ENCODE measurements around the gene ZNF366.

ZNF366 gene

GRCh38 chr5:72518001-72518683 is 10.9 kb upstream of the ZNF366 start:
- DNase-seq, result no peak

GRCh38 chr5:72516916-72517315 is 9.7 kb upstream of the ZNF366 start:
- DNase-seq, result no peak

DNA sequence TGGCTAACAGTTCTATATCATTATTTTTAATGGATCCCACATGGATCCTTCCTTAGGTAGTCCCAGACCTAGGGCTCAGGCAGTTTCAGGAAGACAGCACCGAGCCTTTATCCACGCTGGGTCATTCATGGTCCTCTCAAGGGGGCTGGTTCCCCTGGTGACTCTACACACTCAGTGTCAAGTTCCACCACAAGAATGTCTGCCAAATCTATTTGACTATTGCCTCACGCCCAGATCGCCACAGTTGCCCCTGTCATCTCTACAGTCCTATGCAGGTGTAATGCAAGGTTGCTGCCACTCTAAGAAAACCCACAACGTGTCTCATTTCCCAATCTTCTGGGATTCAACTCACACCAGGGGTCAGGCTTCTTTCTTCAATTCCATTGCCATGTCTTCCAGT is 8.0 kb upstream of the ZNF366 start:
- DNase-seq, result no peak

GRCh38 chr5:72512593-72512860 is 5.3 kb upstream of the ZNF366 start:
- DNase-seq, result no peak

DNA sequence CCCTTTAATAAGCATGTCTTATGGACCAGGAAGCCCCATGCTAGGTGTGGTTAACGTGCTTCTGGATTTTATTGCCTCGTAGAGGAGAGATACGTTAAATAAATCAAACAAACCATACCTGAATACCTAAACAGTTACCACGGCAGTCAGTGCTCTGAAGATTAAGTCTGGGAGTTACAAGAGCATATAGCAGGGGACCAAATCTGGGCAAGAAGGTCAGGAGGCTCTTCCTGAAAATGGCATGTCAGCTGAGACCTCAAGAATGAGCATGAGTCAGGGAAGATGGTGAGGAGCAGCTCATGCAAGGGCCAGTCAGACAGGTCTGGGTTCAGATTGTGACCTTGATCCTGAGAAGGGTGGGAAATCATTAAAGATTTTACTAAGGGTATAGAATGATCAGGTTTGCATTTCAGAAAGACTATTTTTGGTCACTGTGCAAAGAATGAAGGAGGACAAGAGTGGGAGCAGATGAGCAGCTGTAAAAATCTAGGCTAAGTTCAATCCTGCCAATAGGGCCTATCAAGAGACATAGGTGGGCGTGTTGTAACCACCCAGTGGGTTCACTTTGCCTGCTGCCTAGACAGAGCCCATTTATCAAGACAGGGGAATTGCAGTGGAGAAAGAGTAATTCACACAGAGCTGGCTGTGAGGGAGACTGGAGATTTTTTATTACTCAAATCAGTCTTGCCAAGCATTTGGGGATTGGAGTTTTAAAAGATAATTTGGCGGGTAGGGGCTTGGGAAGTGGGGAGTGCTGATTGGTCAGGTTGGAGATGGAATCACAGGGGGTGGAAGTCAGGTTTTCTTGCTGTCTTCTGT is 4.8 kb upstream of the ZNF366 start:
- no peak for DNase-seq

GRCh38 chr5:72511366-72511765 is 4.2 kb upstream of the ZNF366 start:
- DNase-seq, result no peak

GRCh38 chr5:72510610-72511181 is 3.5 kb upstream of the ZNF366 start:
- no peak for DNase-seq

DNA sequence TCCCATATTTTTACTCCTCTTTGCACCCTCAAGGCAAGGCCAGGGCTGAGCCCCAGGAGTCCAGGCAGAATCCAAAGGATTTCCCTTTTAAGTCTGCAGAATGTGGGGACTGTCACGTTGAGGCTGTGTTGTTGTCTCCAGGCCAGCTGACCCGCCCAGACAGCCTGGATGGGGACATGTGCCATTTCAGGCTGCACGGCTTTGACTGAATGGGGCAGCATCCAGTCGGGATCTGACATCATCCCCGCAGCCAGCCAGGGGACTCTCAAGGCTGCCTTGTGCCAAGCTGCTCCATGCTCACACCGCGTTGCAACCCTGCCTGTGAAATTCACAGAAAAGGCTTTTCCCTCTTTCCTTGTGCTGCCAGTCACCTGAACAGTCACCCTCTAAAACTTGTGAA is 2.2 kb upstream of the ZNF366 start:
- DNase-seq, result no peak

DNA sequence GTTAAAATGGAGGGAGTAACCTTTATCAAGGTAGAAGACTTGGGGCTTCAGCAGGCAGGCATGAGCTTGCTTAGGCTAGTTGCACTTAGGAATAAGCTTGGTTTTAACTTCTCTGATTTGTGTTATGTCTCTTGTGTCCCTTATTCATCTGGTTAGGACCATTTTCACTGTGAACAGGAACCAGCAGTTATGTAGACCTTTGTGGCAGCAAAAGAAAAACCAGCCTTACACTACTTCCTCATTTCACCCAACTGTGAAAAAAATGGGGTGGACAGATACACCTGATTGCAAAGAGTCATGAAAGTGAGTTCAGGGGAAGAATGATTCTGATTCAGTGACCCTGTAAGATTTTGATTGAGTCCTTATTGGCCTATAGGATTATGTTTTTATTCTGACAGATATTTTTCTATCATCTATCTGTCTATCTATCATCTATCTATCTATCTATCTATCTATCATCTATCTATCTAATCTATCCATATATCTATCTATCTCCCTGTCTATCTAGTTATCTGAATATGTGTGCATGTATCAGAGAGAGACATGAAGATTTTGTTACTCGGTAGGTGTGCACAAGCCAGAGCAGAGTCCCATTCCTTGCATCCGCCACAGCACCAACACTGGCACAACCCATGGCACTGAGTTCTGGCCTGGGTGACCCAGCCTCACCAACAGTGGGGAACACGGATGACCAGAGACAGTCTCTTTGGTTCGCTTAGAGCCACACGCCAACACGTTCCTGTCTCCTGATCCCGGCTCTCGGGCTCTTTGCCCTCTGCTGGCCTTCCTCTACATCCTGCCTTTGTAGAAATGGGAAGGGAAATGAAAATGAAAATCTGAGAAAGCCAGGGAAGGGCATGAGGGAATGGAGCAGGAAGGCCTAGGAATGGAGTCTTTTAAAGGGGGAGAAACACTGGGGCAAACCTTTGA is 1.3 kb upstream of the ZNF366 start:
- DNase-seq, result no peak

DNA sequence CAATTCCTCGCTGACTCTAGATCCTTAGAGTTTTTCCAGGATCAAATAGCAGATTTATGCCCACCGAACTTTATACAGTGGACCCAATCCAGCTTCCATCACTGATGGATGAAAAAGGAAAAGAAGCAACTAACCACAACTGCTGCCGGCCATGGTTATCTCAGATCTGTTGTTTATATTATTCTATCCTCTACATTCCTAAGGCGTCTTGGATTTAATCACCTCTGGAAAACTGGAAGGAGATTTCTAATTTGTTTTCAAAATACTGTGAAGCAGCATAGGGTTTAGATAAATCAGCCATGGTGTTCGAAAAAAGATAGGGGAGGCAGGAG is 663 bp upstream of the ZNF366 start:
- DNase-seq, result no peak

GRCh38 chr5:72506158-72506549 is 1.1 kb downstream of the ZNF366 start:
- DNase-seq, result no peak

GRCh38 chr5:72505539-72506157 is 1.6 kb downstream of the ZNF366 start:
- DNase-seq, result no peak

- no peak for DNase-seq
Observed at GRCh38 chr5:72505016-72505415, 2.2 kb downstream of the ZNF366 start.

DNA sequence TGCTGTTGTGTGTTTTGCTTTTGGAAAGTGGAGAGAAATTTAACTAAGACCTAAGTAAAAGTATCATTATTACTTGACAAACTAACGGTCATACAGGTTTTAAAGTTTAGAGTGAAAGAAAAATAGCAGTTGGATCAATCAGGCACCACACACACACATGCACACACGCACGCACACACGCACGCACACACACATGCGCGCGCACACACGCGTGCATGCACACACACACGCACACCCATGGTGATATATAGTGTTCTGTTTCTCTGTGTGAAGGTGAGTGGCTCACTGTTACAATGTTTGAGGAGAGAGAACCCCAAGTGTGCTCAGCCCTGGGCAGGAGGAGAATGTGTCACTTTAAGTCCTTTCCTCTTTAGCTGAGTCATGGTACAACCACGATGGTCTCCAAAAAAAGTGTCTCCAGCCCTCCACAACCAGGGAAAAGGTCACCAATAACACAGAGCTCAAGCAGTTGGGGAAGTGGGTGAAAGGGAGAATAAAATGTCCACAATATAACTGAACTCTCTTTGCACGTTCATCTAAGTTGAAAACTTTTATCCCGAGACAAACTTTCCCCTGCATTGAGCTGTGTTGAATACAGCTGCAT is 3.2 kb downstream of the ZNF366 start:
- DNase-seq, result no peak

GRCh38 chr5:72501488-72501887 is 5.7 kb downstream of the ZNF366 start:
- DNase-seq, result no peak

DNA sequence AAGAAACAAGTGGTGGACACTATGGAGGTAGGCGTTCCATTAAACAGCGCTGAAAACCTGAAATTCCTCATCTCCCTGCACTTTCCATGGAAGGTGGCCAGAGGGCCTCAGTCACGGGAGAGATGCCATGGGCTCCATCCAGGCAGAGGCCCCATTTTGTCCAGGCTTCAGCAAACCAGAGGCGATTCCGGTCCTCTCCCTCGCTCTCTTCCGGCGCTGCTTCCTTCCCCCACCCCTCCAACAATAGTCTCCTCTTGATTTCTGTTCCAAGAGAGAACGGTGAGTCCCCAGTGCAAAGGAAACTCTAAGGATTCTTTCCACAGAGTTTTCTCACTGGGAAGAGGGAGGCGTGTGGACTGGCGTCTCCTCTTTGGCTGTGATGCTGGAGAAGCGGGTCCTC is 7.5 kb downstream of the ZNF366 start:
- DNase-seq, result no peak

DNA sequence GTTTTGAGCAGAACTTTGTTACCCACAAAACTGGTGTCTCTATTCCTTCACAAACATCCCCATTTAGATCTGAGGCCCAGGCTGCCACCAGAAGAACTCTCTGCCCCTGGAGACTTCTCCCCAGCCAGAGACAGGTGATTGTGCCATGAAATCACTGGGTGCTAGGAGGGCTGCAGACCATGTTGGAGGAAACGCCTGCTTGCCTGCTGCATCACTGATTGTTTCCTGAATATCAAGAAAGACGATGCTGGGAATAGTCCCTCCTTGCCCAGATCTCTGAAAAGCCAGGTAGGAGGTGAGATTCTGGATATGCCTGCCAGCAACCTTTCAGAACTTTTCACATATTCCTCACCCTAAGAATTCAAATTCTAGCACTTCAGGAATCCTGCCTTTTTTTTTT is 8.1 kb downstream of the ZNF366 start:
- no peak for DNase-seq

GRCh38 chr5:72498284-72498683 is 8.9 kb downstream of the ZNF366 start:
- no peak for DNase-seq

GRCh38 chr5:72497823-72498222 is 9.4 kb downstream of the ZNF366 start:
- DNase-seq, result no peak

GRCh38 chr5:72495410-72495809 is 11.8 kb downstream of the ZNF366 start:
- DNase-seq, result no peak

DNA sequence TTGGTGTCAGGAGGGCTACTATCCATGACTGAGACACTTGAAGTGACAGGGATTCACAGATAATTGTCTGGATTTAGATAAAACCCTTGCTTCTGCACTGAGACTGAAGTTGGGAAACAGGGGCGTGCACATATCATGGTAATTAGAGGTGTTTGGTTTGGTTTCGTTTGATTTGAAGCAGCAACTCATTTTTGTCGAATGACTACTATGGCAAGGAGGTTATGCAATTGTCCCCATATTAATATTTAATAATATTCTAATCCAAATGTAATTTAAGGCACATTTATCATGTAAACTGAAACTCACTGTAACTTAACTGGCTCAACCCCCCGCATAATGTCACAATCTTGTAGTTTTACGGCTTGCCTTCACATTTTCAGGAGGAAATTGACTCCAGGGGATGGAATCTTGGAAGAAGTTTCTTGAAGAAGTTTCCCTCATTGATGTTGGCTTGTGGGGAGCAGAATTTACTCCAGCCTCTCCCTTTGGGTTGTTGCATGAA is 12.5 kb downstream of the ZNF366 start:
- DNase-seq, result no peak

DNA sequence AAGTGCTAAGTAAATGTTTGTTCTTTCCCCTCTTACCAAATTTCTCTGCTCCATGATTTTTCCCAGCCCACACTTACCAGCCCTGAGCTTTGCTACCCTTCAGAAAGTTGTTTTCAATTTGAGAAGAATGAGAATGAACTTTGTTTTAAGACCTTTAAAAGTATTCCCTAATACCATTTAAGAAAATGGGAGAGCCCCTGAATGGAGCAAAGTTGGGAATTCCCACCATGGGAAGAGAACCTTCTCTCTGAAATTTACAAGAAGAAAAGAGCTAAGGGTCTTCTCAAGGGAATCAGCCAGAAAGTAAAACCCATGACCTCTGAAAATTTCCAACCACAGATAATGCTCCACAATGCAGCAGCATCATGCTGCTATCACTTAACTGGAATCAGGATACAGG is 17.7 kb downstream of the ZNF366 start:
- DNase-seq, result no peak

GRCh38 chr5:72488756-72489155 is 18.5 kb downstream of the ZNF366 start:
- no peak for DNase-seq

Measured in NCI-H1105 (cell line).